DMS114 treated with DMSO at 0.1 percent for 48 hours (cell line): ENCODE data around the gene HOMER2.

Experiments
- DNase-seq: peaks from one replicate; lab custom pipeline; 2025; ENCODE audit not compliant: unreplicated experiment; lab: John Stamatoyannopoulos, UW

Gene HOMER2

GRCh38 chr15:82804575-82804949, 148.0 kb downstream of the HOMER2 start:
- DNase-seq, result no peak

- no peak for DNase-seq
These were observed 148.5 kb downstream of the HOMER2 start for GRCh38 chr15:82803793-82804574.

GRCh38 chr15:82802497-82802896, 150.0 kb downstream of the HOMER2 start:
- DNase-seq, result no peak

GRCh38 chr15:82799183-82799841, 153.2 kb downstream of the HOMER2 start:
- DNase-seq, result no peak
